Hematopoietic multipotent progenitor cell treated with erythropoietin and hydrocortisone succinate and interleukin-3 and kit ligand, for 4 days (in vitro differentiated cells): Measurements from ENCODE around the gene EVA1B.
A peak's percentile ranks its signal among the peaks of the same experiment; 100 is the strongest.

Experiments used
- DNase-seq: peaks from one replicate; pipeline ENCODE4 v3.0.0-alpha.2; 2015

Gene EVA1B, protein sequence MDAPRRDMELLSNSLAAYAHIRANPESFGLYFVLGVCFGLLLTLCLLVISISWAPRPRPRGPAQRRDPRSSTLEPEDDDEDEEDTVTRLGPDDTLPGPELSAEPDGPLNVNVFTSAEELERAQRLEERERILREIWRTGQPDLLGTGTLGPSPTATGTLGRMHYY

DNA sequence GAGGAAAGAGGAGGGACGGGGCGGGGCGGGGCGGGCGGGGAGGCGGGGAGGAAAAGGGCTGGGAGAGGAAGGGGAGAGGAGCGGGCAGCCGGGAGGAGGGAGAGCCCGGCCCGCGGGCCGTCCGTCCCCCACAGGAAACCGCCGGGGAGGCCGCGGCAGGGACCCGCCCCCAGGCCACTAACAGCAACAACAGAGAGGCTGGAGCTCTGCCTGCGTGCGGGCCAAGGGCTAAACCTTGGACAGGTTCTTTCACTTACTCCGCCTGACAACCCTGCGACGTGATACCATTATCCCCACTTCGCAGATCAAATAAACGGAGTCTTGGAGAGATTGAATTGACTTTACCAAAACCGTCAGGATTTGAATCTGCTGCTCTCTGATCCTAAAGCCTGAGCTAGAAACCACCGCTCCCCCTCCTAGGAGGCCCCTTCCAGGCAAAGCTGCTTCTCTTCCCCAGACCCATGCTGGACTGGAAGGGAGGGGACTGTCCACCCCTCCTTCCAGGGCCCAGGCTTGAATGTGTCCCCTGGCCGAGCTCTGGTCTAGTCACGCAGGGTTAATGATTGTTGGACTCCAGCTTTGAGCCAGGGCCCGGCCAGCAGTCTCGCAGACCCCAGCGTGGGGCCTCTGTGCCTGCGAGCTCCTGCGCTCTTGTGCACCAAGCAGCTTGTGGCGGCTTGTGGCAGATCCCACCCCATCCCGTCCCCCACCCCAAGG lies at the start of gene EVA1B:
Gene EVA1B (minus strand): TSS at position 10 of the 717 bp plus-strand sequence. CDS start 608 bp downstream, outside the sequence.
- peak; percentile 87 for DNase-seq

DNA sequence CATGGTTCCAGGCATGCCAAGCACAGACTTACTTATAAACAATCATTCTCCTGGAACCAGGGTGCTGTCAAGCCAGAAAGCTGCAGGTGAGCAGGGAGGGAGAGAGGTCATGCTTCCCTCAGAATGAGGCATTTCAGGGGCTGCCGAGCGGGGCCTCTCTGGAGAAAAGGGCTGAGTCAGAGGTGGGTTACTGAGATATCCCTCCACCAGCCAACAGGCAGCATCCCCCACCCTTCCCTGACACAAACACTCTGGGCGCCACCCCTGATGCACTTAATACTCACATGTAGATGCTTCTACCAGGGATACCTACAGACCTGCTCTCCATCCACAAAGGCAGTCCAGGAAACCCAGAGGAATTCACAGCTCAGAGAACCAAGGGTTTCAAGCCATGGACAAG lies 49.2 kb upstream of the EVA1B start:
- peak; percentile 77 for DNase-seq

DNA sequence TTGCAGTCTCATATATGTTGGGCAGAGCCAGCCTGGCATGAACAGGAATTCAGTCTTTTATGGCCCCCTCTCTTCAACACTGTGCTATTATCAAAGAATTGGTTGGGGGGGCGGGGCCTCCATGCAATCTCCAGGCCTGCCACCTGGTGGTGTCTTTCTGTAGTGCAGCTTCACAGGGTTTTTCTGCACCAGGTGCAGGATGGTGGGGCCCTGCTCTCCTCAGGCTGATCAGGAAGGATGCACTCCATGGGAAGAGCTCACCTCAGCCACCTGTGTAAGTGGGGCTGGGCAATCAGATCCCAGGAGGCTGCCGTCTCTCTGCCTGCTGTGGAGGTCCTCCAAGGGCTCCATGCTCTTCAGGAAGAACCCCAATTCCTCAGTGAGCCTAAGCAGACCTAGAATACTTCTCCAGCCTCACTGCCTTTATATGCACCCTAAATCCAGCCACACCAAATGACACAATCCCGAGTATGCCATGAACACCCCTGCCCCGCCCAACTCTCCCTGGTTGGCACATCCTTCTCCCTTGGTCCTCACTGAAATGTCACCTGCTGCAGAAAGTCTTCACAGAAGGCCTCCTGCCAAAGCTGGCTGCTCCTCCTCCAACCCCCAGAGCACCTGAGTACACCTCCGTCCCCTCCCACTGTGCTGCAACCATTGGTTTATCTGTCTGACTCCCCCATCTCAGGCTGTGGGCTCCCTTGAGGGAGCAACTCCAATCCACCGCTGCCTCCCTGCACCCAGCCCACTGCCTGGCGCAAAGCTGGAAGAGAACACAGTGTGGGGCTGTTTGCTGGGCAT lies 45.8 kb upstream of the EVA1B start:
- peak; percentile 91 for DNase-seq

DNA sequence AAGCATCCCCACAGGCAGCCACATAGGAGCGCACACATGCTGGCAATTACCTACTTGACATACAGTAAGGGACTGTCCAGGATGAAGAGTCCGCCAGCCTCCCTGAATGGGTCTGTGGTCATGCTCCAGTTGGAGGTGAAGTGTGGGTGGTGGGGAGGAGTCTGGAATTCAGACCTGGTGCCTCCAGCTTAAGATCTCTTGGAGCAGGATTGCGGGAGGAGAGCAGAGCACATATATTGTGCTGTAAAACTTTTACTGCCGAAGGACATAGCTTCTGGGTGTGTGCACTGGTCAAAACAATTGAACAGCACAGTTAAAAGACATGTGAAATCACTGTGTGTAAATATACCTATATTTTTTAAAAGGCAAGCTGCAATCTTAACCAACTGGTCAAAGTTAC lies 44.4 kb upstream of the EVA1B start:
- DNase-seq = no peak

DNA sequence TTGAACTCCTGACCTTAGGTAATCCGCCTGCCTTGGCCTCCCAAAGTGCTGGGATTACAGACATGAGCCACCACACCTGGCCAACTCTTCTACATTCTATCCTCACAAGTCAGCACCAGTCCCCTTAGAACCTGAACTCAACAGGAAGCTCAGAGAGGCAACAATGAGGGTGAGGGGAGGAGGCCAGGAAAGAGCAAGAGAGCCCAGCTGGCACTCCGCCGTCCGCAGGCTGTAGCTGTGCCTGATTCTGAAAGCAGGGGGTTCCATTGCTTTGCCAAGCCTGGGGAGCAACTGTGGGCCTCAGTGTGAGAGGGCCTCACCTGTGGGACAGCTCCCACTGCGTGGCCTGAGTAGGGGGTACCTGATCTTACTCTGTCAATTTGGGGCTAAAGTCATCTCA lies 43.6 kb upstream of the EVA1B start:
- DNase-seq = no peak

DNA sequence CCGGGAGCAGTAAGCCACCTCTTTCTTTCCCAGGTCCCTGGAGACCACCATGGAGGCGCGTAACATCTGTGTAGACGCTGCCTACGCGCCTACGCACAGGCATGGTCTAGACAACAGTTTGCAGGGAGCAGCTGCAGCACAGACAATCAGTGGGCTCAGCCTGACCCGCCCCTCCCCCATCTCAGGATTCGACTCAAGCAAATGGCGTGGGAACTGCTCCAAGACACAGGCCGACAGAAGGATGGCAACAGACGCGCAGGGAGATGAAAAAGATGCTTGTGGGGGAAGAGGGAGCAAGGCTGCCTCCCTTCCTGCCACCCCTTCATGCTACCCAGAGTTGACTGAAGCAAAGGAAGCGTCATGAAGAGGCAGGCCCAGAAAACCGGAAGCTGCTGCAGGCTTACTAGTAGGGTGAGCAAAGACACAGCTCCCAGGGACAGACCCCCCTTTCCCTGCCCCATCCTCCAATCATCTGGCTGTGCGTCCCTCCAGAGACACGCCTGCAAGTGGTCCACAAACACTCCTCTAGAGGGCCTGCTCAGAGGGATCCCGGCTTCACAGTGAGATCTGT lies 42.7 kb upstream of the EVA1B start:
- DNase-seq = peak; percentile 89

DNA sequence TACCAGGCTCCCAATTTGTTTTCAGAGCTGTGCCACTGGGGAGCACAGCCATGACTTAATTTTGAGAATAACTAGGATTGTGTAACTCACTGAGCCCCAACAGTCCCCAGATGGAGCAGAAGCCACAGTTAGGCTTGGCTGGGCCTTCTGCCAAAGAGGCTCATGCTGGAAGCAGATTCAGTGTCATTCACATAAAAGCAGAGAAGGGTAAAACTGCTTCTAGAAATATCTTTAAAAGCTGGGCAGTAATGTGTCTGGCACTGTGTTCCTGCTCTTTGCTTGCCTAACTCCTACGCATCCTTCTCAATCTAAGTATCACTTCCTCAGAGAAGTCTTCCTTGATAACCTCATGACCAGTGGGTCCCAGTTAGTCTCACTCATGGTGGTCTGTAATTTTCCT lies 41.9 kb upstream of the EVA1B start:
- peak; percentile 81 for DNase-seq

DNA sequence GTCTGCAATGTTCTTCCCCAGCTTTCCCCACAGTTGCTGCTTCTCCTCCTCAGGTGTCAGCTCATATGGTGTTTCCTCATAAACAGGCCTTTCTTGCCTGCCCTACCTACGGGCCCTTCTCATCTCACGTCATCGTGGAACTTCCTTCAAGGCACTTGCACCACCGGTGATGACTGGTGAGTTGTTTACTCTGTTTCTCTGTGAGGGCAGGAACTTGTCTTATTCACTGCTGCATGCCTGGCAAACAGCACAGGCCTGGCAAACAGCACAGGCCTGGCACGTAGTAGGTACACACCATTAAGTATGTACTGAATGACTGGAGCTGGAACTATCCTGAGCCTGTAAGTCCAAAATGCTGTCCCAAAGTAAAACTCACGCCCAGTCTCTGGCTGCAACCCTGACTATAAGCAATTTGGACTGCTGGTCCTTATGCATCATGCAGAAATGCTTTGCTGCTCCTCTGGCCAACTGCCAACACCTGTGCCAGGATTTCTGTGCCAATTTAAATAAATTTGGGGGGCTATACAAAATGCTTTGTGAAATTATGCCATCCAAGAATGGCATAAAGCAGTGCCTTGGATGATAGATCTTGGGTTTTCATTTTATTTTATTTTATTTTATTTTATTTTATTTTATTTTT lies 36.6 kb upstream of the EVA1B start:
- DNase-seq = no peak

DNA sequence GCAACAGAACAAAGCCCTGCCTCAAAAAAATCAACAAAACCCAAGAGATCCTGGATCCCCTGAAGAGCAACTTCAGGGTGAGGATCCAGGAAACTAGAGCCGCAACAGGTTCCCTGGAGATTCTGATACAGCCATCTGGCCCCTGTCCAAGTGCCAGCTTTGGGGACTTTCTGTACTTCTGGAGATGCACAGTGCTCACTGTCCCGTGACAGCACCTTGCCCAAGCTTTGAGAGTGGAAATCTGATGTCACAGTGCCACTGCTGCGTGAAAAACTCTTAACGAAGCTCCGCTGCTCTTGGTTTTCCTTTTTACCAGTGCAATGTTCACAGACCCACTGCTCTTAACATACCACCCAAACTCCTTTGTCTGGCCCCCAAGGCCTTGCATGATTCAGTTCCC lies 35.9 kb upstream of the EVA1B start:
- no peak for DNase-seq

DNA sequence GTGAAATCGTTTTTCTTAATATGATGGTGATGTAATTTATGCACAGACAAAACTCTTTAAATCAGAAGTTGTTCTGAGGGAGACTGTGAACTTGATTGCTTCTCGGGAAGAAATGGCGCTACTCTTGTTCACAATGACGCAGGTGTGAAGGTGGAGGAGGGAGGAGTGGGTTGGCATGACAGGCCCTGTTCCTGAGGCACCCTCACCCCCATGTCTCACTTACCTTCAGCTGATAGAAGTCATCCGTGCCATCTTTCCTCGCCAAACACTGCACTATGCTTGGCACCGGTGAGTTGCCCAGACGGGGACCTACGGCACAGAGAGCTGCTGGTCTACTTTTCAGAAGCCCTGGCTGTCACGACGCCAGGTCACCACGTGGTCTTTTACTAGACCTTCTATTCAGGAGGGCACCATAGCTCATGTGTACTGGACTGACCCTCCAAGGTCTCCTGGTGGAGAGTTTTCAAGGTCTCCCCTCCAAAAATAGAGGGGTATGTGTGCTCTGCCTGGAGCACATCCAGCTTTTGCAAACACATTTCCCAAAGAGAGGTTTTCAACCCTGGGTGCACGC lies 35.2 kb upstream of the EVA1B start:
- no peak for DNase-seq

DNA sequence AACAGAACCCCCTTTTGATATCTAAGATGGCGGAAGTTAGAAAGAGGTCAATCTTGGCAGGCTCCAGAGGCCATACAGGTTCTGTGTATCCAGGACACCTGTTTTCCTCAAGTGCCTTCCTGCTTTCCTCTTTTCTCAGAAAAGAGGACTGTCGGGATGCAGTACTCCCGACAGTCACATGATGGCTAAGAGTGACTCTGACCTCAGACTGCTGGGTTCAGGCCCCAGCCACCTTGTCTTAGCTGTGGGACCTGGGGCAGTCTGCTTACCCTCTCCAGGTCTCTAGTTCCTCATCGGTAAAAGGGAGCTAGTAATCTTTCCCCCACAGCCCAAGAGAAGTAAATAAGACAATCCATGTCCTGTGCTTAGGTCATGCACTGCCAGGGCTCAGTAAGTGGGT lies 32.4 kb upstream of the EVA1B start:
- DNase-seq = no peak

DNA sequence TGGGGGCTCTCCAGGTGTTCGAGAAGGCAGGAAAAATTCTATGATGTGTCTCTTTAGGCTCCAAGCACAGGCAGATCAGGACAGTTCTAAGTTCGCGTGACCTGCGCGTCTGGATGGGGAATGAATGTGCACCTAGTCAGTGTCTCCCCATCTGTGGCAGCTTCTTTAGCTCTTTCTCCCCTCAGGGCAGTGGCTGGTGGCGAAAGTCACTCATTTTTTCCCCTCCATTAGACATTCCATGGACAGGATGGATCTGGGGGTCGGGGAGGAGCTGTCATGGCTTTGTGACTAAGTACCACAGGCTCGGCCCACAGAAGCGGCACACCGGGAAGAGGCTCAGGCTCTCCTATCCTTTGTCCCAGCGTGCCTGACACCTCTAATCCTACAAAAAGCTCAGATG lies 31.0 kb upstream of the EVA1B start:
- no peak for DNase-seq

DNA sequence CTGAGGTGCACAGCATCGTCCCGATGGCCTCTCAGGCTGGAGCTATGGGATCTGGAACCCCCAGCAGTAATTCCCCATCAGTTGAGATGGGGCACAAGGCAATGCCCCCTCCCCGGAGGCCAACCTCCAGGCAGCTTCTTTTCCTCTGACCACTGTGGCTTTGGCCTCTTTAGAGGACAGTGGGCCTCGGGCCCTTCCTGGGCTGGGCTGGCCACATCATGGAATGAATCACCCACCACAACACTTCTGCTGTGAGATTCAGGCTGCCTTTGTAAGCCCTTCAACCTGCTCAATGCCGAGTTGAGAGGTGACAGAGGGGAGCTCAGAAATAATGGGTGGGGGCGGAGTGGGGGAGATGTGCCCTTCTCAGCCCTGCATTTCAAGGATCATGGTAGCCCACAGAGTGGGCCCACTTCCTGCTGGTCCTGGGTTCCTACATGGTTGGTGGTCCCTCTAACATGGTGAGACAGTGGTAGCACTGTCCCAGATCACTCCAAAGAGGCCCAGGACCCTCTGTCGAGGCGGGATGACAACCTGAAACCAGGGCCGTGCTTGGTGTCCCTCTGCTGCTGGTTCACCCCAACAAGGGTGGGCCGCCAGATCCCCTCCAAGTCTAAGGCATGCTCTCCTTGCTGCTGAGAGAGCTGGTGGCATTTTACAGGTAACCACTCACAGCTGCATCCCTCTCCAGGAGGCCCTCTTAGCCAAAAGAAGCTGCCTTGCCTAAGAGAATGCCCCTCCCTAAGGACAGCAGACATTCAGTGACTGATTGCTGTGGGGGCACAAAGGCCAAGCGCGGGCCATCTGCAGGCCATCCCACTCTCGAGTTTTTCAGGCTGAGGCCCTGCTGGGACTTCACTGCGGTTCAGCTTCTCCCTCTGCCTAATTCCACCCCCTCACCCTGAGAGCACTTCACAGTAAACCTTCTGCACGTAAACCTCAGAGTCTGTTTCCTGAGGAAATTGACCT lies 29.7 kb upstream of the EVA1B start:
- DNase-seq = no peak

DNA sequence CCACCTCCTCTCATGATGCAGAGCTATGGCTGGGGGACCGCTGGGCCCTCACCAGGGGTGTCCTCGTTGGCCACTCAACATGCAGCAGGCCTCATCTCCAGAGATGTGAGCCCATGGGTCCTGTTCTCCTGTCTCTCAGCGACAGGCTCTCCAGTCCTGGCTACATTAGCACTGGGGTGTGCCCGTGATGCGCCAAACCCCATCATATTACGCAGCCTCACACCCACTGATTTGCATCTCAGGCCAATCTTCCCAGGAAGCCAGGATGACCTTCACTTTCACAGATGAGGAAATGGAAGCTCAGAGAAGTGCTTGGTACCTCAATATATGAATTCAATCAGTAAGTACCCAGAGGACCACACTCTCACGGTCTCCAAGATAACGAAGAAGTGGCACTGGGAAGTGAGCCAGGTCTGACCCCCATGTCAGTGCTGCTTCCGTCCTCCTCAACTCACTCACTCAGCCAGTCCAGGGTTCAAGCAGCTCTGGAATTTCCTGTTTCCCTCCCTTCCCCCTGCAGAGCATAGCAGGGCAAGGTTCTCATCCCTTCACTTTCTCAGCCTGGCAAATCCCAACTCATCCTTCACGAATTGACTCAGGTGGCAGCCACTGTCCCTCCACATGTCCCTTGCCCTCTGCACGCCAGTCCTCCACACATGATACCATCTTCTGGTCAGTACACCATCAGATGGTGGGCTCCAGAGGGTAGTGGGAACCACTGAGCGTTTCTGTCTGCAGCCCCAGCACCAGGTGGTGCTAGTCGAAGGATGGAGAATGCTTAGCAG lies 28.9 kb upstream of the EVA1B start:
- no peak for DNase-seq

DNA sequence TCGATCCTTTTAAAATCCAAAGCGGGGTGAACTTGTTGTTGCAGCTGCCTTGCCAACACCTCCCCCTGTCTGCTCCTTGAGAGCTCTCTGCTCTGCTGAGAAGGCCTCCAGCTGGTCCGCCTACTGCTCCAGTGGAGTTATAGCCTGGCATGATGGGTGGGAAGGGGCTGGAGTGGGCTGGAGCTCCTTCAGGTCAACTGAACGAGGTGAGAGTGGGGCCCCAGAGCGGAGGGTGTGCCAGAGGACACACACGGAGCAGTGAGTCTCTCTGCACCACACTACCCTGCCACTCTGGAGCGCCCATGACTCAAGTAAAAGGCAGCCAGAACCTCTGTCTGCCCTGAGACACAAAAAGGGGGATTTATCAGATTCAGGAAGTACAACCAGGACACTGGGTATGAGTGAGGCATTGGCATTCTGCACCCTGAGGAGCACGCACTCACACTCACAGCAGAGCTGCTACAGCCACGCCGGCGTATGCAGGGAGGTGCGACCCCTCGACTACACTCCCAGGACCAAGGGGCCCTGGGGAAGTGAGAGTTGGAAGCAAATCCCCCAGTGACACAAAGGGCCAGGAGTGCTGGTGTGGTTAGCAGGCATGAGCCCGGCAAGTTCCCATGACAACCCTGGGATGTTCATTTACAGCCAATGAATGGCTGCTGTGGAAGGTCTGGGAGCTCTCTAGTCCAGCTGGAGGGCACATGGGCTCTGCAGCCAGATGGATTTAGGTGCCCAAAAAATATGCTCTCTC lies 28.0 kb upstream of the EVA1B start:
- DNase-seq = peak; percentile 53

DNA sequence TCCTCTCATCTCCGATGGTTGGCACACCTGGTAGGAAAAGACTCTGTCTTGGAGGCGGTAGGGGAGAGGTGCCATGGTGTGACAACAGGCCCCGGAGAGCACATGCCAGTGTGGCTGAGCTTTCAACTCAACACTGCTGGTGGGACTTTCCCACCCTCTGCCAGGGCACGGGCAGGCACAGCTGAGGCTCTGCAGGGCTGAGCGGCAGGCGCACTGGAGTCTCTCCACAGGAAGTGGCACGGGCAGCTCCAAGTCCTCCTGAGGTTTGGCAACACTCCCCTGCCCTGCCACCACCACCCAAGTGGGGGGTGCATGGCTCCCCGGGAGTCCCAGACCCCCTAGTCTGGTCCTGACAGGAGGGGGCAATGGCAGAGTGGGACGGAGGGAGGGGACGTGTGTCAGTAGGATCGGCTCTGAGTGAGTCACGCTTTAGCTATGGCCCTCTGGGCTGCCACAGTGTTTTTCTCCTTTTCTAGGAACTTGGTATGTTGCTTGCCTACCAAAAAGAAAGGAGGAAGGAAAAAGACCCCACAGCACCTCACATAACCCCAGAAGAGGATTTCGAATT lies 27.3 kb upstream of the EVA1B start:
- peak; percentile 58 for DNase-seq

DNA sequence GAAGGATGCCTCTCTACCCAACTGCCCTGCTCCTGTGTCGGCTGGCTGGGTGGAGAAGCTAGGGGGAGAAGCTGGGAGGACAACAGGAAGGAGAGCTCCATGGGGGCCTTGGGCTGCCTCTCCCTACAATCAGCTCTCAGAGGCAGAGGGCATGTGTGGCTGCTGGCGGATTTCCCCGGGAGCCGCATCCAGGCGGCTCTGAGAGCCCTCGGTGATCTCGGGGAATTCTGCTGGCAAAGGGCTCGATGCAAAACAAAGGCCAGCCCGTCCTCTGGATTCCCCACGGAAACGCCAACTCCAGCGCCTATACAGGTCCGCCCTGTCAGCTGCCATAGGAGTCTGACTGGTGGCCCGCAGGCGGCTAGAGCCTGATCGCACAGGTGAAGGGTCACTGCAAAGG lies 26.4 kb upstream of the EVA1B start:
- no peak for DNase-seq

DNA sequence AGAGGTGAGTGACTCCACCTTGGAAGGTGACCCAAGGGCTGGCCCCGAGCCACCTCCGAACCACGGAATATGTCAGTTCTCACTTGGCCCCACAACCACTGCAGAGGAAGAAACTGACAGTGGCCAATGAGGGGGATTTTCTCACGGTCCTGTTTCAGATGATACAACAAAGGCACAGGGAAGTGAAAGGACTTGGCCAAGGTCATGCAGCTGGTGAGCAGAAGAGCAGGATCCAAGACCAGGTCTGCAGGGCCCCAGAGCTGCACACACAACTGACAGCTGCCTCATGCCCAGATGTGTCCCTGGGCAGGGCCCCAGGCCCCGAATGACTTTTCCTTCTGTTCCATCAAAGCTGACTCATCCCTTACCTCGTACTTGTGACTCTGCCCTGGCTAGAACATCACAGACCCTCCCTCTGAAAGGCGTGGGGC lies 25.8 kb upstream of the EVA1B start:
- no peak for DNase-seq

DNA sequence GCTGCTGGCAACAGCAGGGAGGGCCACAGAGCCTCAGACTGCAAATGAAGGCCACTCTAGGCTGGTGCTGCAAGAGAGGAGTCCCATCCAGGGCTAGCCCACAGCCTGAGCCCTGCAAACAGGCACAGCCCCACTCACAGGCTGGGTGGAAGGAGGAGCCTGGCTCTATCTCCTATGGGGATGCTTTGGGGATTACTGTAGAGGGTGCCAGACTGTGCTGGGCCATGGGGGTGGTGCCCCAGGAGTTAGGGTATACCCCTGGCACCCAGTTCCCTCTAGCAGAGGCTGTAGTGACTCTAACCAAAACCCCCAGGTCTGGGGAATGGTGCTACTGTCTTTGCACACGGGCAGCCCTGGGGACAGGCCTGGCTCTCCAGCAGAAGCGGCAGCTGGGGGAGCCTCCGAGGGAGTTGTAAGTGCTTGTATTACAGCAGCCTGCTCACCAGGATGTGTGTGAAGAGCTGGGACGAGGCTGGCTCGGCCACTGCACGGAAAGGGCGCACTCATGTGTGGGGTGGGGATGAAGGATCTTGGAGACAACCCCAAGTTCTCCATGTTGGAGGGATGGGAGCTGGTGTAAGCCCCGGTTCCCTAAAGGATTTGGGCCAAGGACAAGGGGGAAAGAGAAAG lies 23.4 kb upstream of the EVA1B start:
- DNase-seq = no peak
